Activated naive CD8-positive, alpha-beta T cell treated with anti-CD3 and anti-CD28 coated beads, Interleukin-2, amount 50 U/mL, for 16 hours (primary cell): ENCODE results near the gene CRTC1.

Experiments
- DNase-seq: peaks from one replicate; pipeline ENCODE4 v3.0.0-alpha.2; 2020; ENCODE audit warnings: low read depth, low spot score

CRTC1 gene

GRCh38 chr19:18769989-18770528 lies 86.6 kb downstream of the CRTC1 start:
- no peak for DNase-seq

- no peak for DNase-seq
Measured at GRCh38 chr19:18770663-18771327, 87.3 kb downstream of the CRTC1 start.

- DNase-seq, result no peak
Measured at GRCh38 chr19:18771328-18772242, 88.1 kb downstream of the CRTC1 start.

- no peak for DNase-seq
Measured at GRCh38 chr19:18772620-18773587, 89.4 kb downstream of the CRTC1 start.

GRCh38 chr19:18773682-18774081 lies 90.2 kb downstream of the CRTC1 start:
- no peak for DNase-seq

- no peak for DNase-seq
Measured at GRCh38 chr19:18774107-18774506, 90.6 kb downstream of the CRTC1 start.

GRCh38 chr19:18774782-18775444 lies 91.4 kb downstream of the CRTC1 start:
- no peak for DNase-seq

GRCh38 chr19:18775586-18776287 lies 92.3 kb downstream of the CRTC1 start:
- no peak for DNase-seq

GRCh38 chr19:18776288-18776594 lies 92.8 kb downstream of the CRTC1 start:
- DNase-seq, result no peak

GRCh38 chr19:18776736-18777135 lies 93.3 kb downstream of the CRTC1 start:
- DNase-seq, result no peak

GRCh38 chr19:18777301-18778075 lies 94.0 kb downstream of the CRTC1 start:
- no peak for DNase-seq

GRCh38 chr19:18778076-18778389 lies 94.6 kb downstream of the CRTC1 start:
- DNase-seq, result no peak

GRCh38 chr19:18778826-18779495 lies 95.5 kb downstream of the CRTC1 start:
- DNase-seq, result no peak

- no peak for DNase-seq
Measured at GRCh38 chr19:18780081-18780480, 96.6 kb downstream of the CRTC1 start.

GRCh38 chr19:18780631-18781030 lies 97.2 kb downstream of the CRTC1 start:
- no peak for DNase-seq

- no peak for DNase-seq
Measured at GRCh38 chr19:18781047-18781600, 97.6 kb downstream of the CRTC1 start.

- DNase-seq, result no peak
Measured at GRCh38 chr19:18781885-18782527, 98.5 kb downstream of the CRTC1 start.

- DNase-seq, result no peak
Measured at GRCh38 chr19:18782559-18783225, 99.2 kb downstream of the CRTC1 start.
